ENCODE data around the gene IGSF8. TPM values are rescaled to one million over a fixed set of nuclear protein-coding genes. Genes with fewer than 3 reads are reported as not detected.

Gene IGSF8
- total RNA-seq, 1 donor from 2014 or later = 37.5 TPM

GRCh38 chr1:160125746-160126145 lies 27.3 kb upstream of the IGSF8 start:
- DNase-seq (peak; percentile 15), ATAC-seq (peak; percentile 31)
- H3K9me3 ChIP-seq = no peaks in the 10 kb centered on the region
- no peak overlapping the region for H3K27ac ChIP-seq
- no peak overlapping the region for H3K4me3 ChIP-seq
- no peaks in the 10 kb centered on the region for H3K27me3 ChIP-seq
- peaks cover 7% of the 10 kb centered on the region for H3K4me1 ChIP-seq
- no peaks in the 10 kb centered on the region for H3K36me3 ChIP-seq
- intact Hi-C loops (cut with DNase I) = no loop called here
- TF ChIP-seq, protein P1, sequence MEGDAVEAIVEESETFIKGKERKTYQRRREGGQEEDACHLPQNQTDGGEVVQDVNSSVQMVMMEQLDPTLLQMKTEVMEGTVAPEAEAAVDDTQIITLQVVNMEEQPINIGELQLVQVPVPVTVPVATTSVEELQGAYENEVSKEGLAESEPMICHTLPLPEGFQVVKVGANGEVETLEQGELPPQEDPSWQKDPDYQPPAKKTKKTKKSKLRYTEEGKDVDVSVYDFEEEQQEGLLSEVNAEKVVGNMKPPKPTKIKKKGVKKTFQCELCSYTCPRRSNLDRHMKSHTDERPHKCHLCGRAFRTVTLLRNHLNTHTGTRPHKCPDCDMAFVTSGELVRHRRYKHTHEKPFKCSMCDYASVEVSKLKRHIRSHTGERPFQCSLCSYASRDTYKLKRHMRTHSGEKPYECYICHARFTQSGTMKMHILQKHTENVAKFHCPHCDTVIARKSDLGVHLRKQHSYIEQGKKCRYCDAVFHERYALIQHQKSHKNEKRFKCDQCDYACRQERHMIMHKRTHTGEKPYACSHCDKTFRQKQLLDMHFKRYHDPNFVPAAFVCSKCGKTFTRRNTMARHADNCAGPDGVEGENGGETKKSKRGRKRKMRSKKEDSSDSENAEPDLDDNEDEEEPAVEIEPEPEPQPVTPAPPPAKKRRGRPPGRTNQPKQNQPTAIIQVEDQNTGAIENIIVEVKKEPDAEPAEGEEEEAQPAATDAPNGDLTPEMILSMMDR (IDR thresholded peaks at IDR 0.05) = no peak

GRCh38 chr1:160124705-160125478 lies 26.5 kb upstream of the IGSF8 start:
- TF ChIP-seq, protein P1 (IDR thresholded peaks at IDR 0.05) = no peak
- DNase-seq (peak; percentile 35), ATAC-seq (peak; percentile 74)
- peaks cover 7% of the 10 kb centered on the region for H3K4me1 ChIP-seq
- intact Hi-C loops (cut with DNase I) = no loop called here
- no peaks in the 10 kb centered on the region for H3K27me3 ChIP-seq
- H3K27ac ChIP-seq = peak overlapping the region; percentile 11
- H3K36me3 ChIP-seq = no peaks in the 10 kb centered on the region
- no peak overlapping the region for H3K4me3 ChIP-seq
- H3K9me3 ChIP-seq = no peaks in the 10 kb centered on the region

- H3K9me3 ChIP-seq = no peaks in the 10 kb centered on the region
- H3K27ac ChIP-seq = no peak overlapping the region
- H3K27me3 ChIP-seq = no peaks in the 10 kb centered on the region
- ATAC-seq (no peak), DNase-seq (no peak)
- no peaks in the 10 kb centered on the region for H3K36me3 ChIP-seq
- H3K4me1 ChIP-seq = peaks cover 7% of the 10 kb centered on the region
- TF ChIP-seq, protein P1 (IDR thresholded peaks at IDR 0.05) = no peak
- intact Hi-C loops (cut with DNase I) = no loop called here
- H3K4me3 ChIP-seq = no peak overlapping the region
These were observed 25.3 kb upstream of the IGSF8 start for GRCh38 chr1:160123726-160124125.

DNA sequence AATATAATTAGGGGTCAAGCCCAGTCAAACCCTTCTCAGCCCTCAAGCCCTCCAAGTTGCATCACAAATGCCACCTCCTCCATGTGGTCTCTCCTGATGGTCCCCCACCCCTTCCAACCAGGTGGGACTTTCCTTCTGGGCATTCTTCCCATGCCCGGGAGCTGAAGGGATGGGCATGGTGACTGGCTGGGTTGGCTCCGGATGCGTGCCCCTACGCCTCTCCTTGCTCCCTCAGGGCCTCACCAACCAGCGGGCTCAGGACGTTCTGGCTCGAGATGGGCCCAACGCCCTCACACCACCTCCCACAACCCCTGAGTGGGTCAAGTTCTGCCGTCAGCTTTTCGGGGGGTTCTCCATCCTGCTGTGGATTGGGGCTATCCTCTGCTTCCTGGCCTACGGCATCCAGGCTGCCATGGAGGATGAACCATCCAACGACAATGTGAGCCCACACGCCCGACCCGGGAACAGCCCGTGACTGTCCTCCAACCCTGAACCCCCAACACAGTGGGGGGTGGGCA lies 24.6 kb upstream of the IGSF8 start:
- intact Hi-C loops (cut with DNase I) = no loop called here
- Histone ChIP-seq H3K36me3 (no peaks in the 10 kb centered on the region), H3K4me1 (peaks cover 7% of the 10 kb centered on the region), H3K27me3 (no peaks in the 10 kb centered on the region), H3K27ac (no peak overlapping the region), H3K9me3 (no peaks in the 10 kb centered on the region), H3K4me3 (no peak overlapping the region)
- TF ChIP-seq, protein P1 (IDR thresholded peaks at IDR 0.05) = no peak
- DNase-seq = no peak
- ATAC-seq = no peak

DNA sequence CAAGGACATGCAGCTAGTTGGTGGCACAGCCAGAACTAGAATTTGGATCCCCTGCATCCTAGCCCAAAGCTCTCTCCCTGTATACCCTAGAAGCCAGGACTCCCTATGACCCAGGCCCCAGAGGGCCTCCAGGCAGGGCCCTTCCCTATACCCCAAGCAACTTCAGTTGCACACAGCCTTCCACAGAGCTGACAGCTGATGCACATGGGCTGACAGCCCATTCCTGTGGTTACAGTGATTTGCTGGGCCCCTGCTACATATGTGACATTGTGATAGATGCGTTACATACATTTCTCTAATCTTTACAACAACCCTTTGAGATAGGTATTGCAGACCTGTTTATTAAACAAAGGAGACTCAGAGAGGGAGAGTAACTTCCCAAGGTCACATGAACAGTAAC lies 23.0 kb upstream of the IGSF8 start:
- no peak for DNase-seq
- H3K4me1 ChIP-seq = peaks cover 7% of the 10 kb centered on the region

More for the DNA sequence above, 23.0 kb upstream of the IGSF8 start:
- Histone ChIP-seq H3K4me3 (no peak overlapping the region), H3K9me3 (no peaks in the 10 kb centered on the region), H3K27ac (no peak overlapping the region), H3K27me3 (no peaks in the 10 kb centered on the region), H3K36me3 (no peaks in the 10 kb centered on the region)
- intact Hi-C loops (cut with DNase I) = no loop called here
- TF ChIP-seq, protein P1 (IDR thresholded peaks at IDR 0.05) = no peak
- no peak for ATAC-seq
